ENCODE data around the gene ANXA5.

Gene ANXA5

GRCh38 chr4:121711263-121712000 lies 14.7 kb upstream of the ANXA5 start:
- DNase-seq: no peak

GRCh38 chr4:121709766-121710405 lies 13.1 kb upstream of the ANXA5 start:
- no peak for DNase-seq

- DNase-seq: no peak
Observed at GRCh38 chr4:121707344-121707743, 10.6 kb upstream of the ANXA5 start.

GRCh38 chr4:121706595-121707021 lies 9.8 kb upstream of the ANXA5 start:
- no peak for DNase-seq

GRCh38 chr4:121705521-121705920 lies 8.7 kb upstream of the ANXA5 start:
- DNase-seq: no peak

- DNase-seq: no peak
Observed at GRCh38 chr4:121702136-121702535, 5.4 kb upstream of the ANXA5 start.

GRCh38 chr4:121701263-121701662 lies 4.5 kb upstream of the ANXA5 start:
- DNase-seq: no peak

GRCh38 chr4:121698236-121698671 lies 1.5 kb upstream of the ANXA5 start:
- no peak for DNase-seq

GRCh38 chr4:121697564-121697963 lies 784 bp upstream of the ANXA5 start:
- no peak for DNase-seq

GRCh38 chr4:121696170-121696580 lies 605 bp downstream of the ANXA5 start:
- no peak for DNase-seq

- no peak for DNase-seq
Observed at GRCh38 chr4:121693886-121694285, 2.9 kb downstream of the ANXA5 start.

- DNase-seq: no peak
Observed at GRCh38 chr4:121693450-121693849, 3.3 kb downstream of the ANXA5 start.

- DNase-seq: no peak
Observed at GRCh38 chr4:121692261-121692660, 4.5 kb downstream of the ANXA5 start.

GRCh38 chr4:121690001-121690400 lies 6.8 kb downstream of the ANXA5 start:
- DNase-seq: no peak

GRCh38 chr4:121688701-121689100 lies 8.1 kb downstream of the ANXA5 start:
- no peak for DNase-seq

GRCh38 chr4:121688261-121688660 lies 8.5 kb downstream of the ANXA5 start:
- DNase-seq: no peak

GRCh38 chr4:121686255-121686654 lies 10.5 kb downstream of the ANXA5 start:
- DNase-seq: no peak

GRCh38 chr4:121685257-121685656 lies 11.5 kb downstream of the ANXA5 start:
- no peak for DNase-seq

- no peak for DNase-seq
Observed at GRCh38 chr4:121684561-121684960, 12.2 kb downstream of the ANXA5 start.

GRCh38 chr4:121684016-121684415 lies 12.8 kb downstream of the ANXA5 start:
- no peak for DNase-seq

- no peak for DNase-seq
Observed at GRCh38 chr4:121680571-121680970, 16.2 kb downstream of the ANXA5 start.

GRCh38 chr4:121679951-121680350 lies 16.8 kb downstream of the ANXA5 start:
- DNase-seq: no peak

- DNase-seq: no peak
Observed at GRCh38 chr4:121679267-121679666, 17.5 kb downstream of the ANXA5 start.

- no peak for DNase-seq
Observed at GRCh38 chr4:121677524-121677923, 19.3 kb downstream of the ANXA5 start.

Data from NCI-H1417 treated with DMSO at 0.1 percent for 48 hours (cell line).